Stimulated activated CD4-positive, alpha-beta T cell treated with anti-CD3 and anti-CD28 coated beads, Interleukin-1b, Interleukin-23, amount 100 ng/mL, for 4 hours (primary cell): ENCODE results near the gene DPEP3.

Experiments used
- DNase-seq, 2 donors: peaks; one replicate each; pipeline ENCODE4 v3.0.0-alpha.2; 2020; ENCODE audit warnings: low read depth in 2 of 2

Gene DPEP3

DNA sequence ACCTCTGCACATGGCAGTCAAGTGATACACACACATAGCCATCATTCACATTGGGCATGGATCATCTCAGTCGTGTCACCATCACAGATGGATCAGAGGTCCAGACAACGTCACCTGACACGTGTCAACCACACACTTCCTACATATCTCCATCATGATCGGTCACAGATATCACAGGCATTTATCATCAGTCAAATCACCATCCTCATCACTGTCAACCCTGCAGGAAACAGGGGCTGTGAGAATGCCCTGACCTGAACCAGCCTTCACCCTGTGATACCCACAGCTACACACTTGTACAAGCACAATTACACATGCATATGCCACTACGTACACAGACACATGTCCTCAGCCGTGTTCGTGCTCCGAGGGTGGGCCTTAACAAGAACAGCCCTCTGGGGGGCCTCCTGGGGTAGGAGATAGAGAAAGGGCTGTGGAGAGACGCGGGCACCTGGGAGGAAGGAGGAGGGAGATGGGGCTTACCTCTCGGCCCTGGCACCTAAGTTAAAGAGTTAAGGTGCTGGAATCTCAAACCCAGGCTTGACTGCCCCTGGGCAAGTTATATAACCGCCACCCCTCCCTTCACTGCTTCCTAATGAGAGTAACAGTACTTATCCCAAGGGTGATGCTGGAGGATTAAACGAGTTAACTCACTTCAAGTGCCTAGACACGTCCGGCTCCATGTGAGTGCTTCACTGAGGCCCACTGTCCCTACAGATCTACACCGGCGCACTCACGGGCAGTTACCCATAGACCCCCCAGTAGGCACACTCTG, 12.9 kb downstream of the DPEP3 start:
- no peak for DNase-seq

- no peak for DNase-seq
These were observed 13.6 kb downstream of the DPEP3 start for GRCh38 chr16:67966549-67967182.

- no peak for DNase-seq
These were observed 14.4 kb downstream of the DPEP3 start for GRCh38 chr16:67965668-67966548.

GRCh38 chr16:67964477-67965131, 15.7 kb downstream of the DPEP3 start:
- DNase-seq, result no peak

DNA sequence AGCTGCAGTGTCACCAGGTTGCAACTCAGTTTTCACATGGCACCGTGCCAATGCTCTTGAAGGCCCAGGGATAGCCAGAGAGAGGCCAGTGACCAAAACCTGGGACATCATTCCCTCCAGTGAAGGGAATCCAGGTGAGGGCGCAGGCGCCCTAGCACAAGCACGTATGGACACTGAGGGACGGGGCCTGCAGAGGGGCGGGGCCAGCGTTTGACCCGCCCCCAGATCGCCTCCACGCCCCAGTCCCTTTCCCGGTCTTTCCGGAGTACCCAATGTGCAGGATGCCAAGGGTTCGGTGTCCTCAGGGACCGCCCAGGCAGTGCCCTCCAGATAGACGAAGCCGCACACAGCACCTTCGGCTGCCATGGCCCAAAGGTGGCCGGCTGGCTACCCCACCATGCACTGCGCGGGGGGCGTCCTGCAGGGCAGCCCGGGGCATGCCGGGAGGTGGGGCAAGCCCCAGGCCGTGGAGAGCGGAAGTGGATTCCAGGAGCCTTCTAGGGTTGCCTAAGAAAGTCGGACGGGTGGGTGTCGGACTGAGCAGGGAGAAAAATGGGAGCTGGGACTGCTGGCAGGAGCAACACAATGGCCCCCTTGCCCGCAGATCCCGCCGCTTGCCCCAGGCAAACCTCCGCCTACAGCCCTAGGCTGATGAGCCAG, 16.5 kb downstream of the DPEP3 start:
- no peak for DNase-seq

DNA sequence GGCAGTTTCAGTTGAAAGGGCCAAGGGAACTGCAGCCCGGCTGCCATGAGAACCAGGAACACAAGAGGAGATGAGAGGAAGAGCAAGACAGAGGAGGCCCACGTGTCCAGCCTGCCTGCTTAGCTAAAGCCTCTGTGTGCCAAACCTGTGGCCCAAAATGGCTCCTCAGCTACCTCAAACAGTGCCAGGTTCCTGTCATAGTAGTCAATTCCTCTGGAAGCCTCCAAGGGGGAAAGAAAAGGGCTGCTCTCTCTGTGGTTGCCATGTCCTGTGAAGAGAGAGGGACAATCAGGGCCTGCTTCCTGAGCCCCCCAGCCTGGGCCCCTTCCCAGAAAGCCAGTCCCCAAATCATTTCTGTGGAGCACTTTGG, 17.0 kb downstream of the DPEP3 start:
- no peak for DNase-seq

DNA sequence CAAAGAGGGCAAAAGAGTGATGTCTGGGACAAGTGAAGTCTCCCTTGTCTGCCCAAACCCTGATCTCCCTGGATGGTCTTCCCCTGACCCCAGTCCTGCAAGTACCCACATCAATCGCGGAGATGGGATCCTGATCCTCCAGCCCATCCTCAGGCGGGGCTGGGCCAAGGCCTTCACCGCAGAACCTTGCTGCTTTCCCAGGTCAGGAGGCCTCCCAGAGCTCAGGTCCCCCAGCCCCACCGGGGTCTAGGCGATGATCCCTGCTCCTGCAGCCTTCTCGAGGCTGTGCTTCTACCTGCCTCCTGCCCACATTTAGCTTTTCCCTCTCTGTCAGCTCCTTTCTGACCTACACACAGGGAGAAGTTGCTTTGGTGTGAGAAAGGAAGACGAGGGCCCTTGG, 18.2 kb downstream of the DPEP3 start:
- DNase-seq, result no peak

GRCh38 chr16:67961551-67961957, 18.7 kb downstream of the DPEP3 start:
- DNase-seq, result no peak

GRCh38 chr16:67959536-67960329, 20.6 kb downstream of the DPEP3 start:
- no peak for DNase-seq

GRCh38 chr16:67957622-67958021, 22.7 kb downstream of the DPEP3 start:
- DNase-seq, result no peak

DNA sequence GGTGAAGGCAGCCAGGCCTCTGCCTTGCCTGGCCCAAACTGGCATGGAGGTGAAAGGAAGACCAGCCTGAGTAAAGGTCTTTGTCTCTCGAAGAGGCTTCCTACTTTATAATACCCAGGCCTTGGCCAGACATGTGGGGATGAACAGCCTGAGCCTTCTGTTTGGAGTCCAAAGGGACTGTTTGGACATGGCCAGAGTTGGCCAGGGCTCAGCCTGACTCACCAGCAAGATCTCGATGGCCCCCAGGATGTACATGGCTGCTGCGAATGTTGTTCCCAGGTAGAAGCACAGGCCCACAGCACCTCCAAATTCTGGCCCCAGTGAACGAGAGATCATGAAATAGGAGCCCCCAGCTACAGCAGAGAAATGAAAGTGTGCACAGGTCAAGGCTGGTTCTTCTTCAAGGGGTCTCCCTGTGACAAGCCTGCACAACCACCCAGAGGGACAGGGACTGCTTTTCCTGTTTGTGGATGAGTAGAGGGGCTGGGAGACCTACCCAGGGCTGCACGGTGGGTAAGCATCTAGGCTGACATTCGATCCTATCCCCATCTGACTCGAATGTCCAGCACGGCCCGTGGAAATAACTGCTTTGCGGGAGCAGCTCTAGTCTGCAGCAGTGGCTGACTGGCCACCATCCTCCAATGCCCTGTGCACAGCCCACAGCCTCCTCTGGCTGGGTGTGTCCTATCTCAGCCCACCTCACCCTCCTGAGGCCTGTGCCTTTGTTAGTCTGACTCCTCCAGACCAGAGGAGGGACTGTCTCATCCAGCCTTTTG, 25.7 kb downstream of the DPEP3 start:
- DNase-seq, result no peak

DNA sequence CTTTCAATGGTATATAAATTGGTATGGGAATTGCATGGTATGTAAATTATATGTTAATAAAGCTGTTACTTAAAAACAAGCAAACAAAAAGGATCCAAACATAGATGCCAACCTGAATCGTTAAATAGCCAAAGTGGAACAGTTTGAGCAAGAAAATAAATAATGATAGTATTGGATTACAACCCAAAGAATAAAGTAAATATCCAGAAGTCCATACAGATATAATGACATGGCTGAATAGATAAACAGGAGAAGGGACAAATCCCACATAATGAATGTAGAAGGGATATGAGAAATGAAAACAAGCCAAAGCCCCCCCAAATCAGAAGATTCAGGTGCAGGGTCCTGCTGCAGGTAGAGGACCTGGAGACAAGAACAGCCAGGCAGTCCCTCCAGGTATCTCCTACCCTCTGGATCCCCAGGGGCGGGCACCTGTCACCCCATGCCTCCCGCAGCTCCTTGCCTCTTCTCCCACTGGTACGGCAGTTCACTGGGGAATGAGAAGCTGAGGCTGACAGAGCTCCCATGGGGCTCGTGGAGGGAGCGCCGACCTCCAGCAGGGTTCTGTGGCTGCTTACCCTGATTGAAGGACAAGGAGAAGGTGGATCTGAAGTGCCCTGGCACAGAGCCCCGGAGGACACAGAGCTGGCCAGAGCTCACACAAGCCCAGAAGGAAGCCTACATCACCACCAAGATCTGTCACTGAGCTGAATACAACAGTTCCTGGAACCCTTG, 26.5 kb downstream of the DPEP3 start:
- no peak for DNase-seq

DNA sequence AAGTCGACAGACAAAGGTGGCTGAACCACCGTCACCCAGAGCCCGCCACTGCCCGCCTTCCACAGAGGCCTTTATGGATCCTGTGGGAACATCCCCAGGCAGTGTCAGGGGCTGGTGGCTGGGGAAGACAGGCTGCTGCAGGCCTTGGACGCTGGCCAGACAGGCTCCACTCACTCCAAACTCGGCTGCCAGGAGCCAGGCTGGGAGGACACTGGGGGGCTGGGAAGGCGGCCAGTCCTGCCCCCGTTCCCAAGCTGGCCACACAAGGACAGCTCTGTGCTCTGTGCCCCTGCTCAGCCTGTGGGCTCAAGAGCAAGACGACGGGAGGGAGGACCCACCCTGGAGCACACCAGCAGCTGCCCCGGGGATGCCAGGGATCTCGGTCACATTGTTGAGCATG, 28.8 kb downstream of the DPEP3 start:
- no peak for DNase-seq

GRCh38 chr16:67950335-67950843, 29.9 kb downstream of the DPEP3 start:
- no peak for DNase-seq

DNA sequence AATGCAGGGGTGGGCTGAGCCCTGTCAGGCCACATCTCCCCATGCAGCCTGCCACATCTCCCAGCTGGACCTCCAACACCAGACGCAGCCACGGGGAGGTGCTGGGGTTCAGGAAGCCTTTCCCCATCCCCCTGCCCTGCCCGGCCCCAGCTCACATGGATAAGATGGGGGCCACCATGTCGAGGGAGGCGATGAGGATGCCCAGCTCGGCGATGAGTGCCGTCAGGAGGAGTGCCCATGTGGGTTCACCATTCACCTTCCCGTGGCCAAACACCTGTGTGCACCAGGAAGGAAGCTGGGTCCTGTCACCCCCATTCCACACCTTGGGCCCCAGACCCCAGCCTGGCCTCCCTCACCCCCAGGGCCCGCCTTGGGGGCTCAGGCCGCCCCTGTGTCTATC, 30.7 kb downstream of the DPEP3 start:
- no peak for DNase-seq

- no peak for DNase-seq
These were observed 32.3 kb downstream of the DPEP3 start for GRCh38 chr16:67948015-67948414.

DNA sequence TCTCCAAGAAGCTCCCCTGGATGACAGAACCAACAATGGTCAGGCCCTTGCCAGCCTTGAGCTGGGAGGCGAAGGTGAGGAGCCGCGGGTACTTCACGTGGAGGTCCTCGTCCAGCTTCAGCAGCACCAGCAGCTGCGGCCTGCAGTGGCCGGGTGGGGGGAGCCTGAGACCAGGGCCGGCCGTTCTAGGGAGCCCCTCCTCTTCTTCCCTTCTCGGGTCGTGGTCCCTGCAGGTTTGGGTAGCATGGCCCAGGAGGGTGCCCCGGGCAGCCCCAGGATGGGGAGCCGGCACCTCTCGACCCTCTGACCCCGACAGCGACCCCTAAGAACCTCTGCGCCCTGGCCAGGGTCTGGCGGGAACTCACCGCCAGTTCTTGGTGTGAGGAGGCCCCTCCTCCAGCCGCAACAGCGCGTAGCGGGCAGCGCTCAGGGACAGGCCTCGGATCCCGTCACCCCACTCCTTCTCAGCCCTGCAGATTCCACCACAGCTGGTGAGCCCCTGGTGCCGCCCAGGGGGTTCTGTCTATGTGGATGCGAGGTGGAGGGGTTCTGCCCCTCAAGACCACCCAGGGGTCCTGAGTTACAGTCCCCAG, 33.2 kb downstream of the DPEP3 start:
- no peak for DNase-seq

DNA sequence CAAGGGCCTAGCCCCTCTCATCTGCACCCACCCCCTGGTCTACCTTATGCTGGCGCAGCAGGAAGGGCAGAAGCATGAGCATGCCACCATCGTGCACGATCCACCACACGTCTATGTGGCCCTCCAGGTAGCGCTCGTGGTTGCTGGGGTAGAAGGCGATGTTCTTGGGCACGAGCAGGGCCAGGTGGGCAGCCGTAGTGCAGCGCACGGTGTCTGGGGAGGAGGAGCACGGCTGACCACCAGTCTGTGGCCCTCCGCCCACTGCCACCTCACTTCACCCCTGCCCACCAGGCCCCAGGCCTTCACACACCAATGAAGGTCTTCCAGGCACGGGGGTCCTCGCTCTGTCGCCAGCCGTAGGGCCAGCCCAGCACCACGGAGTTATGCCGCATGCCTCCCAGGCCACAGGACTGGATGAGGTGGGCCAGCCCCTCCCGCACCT, 34.1 kb downstream of the DPEP3 start:
- no peak for DNase-seq
